Measurements from ENCODE around the gene VILL.

GRCh38 chr3:37993067-37993455 is 2.5 kb downstream of the VILL start:
- TF ChIP-seq CTCF (IDR thresholded peaks at IDR 0.05; ENCODE audit: borderline replicate concordance, extremely low read depth, low read length, poor library complexity, severe bottlenecking) (no peak), EZH2 (IDR thresholded peaks at IDR 0.05; ENCODE audit: borderline replicate concordance, low read depth, low read length, severe bottlenecking) (no peak)
